HEK293 (cell line): ENCODE results near the gene KSR1.
A peak's percentile ranks its signal among the peaks of the same experiment; 100 is the strongest.

Experiments used
- MYNN ChIP-seq: fragments of 450-650 bp; formaldehyde crosslinking; IDR thresholded peaks from 2 replicates; pipeline ENCODE4 v1.5.1; 2016; ENCODE audit warnings: missing biosample characterization, missing genetic modification characterization, borderline replicate concordance
- PRDM1 ChIP-seq: fragments of 450-650 bp; formaldehyde crosslinking; IDR thresholded peaks from 2 replicates; pipeline ENCODE4; 2016; ENCODE audit warnings: missing biosample characterization, missing genetic modification characterization
- ZFHX2 ChIP-seq: fragments of 450-650 bp; formaldehyde crosslinking; conservative IDR thresholded peaks from 2 replicates; pipeline ENCODE4 v1.5.1; 2016; ENCODE audit warnings: missing biosample characterization, missing genetic modification characterization
- ZNF132 ChIP-seq: fragments of 450-650 bp; formaldehyde crosslinking; IDR thresholded peaks from 2 replicates; pipeline ENCODE4 v1.5.1; 2017; ENCODE audit warnings: missing biosample characterization, missing genetic modification characterization, borderline replicate concordance
- ZNF133 ChIP-seq: fragments of 450-650 bp; formaldehyde crosslinking; IDR thresholded peaks from 2 replicates; pipeline ENCODE4 v1.5.1; 2016; ENCODE audit warnings: missing biosample characterization, missing genetic modification characterization
- ZNF148 ChIP-seq: fragments of 450-650 bp; formaldehyde crosslinking; IDR thresholded peaks from 2 replicates; pipeline ENCODE4 v1.5.0; 2017; ENCODE audit warnings: missing biosample characterization, missing genetic modification characterization, borderline replicate concordance
- ZNF174 ChIP-seq: fragments of 450-650 bp; formaldehyde crosslinking; IDR thresholded peaks from 2 replicates; pipeline ENCODE4 v1.5.0; 2017; ENCODE audit warnings: missing biosample characterization, mild to moderate bottlenecking, missing genetic modification characterization
- ZNF202 ChIP-seq: fragments of 450-650 bp; formaldehyde crosslinking; IDR thresholded peaks from 2 replicates; pipeline ENCODE4 v1.5.1; 2016; ENCODE audit warnings: missing biosample characterization, missing genetic modification characterization, borderline replicate concordance
- ZNF23 ChIP-seq: fragments of 450-650 bp; formaldehyde crosslinking; IDR thresholded peaks from 2 replicates; pipeline ENCODE4 v1.5.1; 2016; ENCODE audit warnings: missing biosample characterization, missing genetic modification characterization, borderline replicate concordance
- ZNF274 ChIP-seq, 2 experiments: fragments of 200-500 bp in 1 of 2; fragments of 450-650 bp in 1 of 2; sonication (Bioruptor generic) in 1 of 2; formaldehyde crosslinking in 1 of 2; IDR thresholded peaks; 2 replicates each; pipeline versions ENCODE4 v1.5.1 to v1.6.1; 2014 to 2016; ENCODE audit warnings: borderline replicate concordance in 1 of 2, inconsistent platforms in 1 of 2, low read length in 1 of 2, missing biosample characterization in 1 of 2, missing genetic modification characterization in 1 of 2
- ZNF423 ChIP-seq: fragments of 450-650 bp; formaldehyde crosslinking; IDR thresholded peaks from 2 replicates; pipeline ENCODE4 v1.5.1; 2016; ENCODE audit warnings: missing biosample characterization, missing genetic modification characterization
- ZNF501 ChIP-seq: fragments of 450-650 bp; formaldehyde crosslinking; IDR thresholded peaks from 2 replicates; pipeline ENCODE4 v1.5.1; 2016; ENCODE audit warnings: missing biosample characterization, missing genetic modification characterization
- ZNF585B ChIP-seq: fragments of 450-650 bp; formaldehyde crosslinking; IDR thresholded peaks from 2 replicates; pipeline ENCODE4 v1.5.1; 2016; ENCODE audit warnings: missing biosample characterization, missing genetic modification characterization
- ZNF600 ChIP-seq: fragments of 450-650 bp; formaldehyde crosslinking; IDR thresholded peaks from 2 replicates; pipeline ENCODE4 v1.5.1; 2016; ENCODE audit warnings: missing biosample characterization, missing genetic modification characterization
- ZNF626 ChIP-seq: fragments of 450-650 bp; sonication (Bioruptor Pico); formaldehyde crosslinking; IDR thresholded peaks from 2 replicates; pipeline ENCODE4 v1.5.1; 2018; ENCODE audit warnings: missing biosample characterization, missing genetic modification characterization, inconsistent platforms
- ZNF837 ChIP-seq: fragments of 450-650 bp; formaldehyde crosslinking; IDR thresholded peaks from 2 replicates; pipeline ENCODE4 v1.5.1; 2016; ENCODE audit warnings: missing biosample characterization, missing genetic modification characterization
- TF ChIP-seq, protein P1 (sequence below): fragments of 450-650 bp; formaldehyde crosslinking; IDR thresholded peaks from 2 replicates; pipeline ENCODE4 v1.5.1; 2017; ENCODE audit warnings: missing biosample characterization, mild to moderate bottlenecking, missing genetic modification characterization, moderate library complexity
- TF ChIP-seq, protein P2 (sequence below): fragments of 450-650 bp; formaldehyde crosslinking; IDR thresholded peaks from 2 replicates; pipeline ENCODE4 v1.5.1; 2016; ENCODE audit warnings: missing biosample characterization, missing genetic modification characterization
- TF ChIP-seq, protein P3 (sequence below): fragments of 450-650 bp; formaldehyde crosslinking; IDR thresholded peaks from 2 replicates; pipeline ENCODE4 v1.5.1; 2016; ENCODE audit warnings: missing biosample characterization, missing genetic modification characterization
- TF ChIP-seq, protein P4 (sequence below): fragments of 450-650 bp; formaldehyde crosslinking; IDR thresholded peaks from 2 replicates; pipeline ENCODE4 v1.5.1; 2016; ENCODE audit warnings: missing biosample characterization, missing genetic modification characterization
- TF ChIP-seq, protein P5 (sequence below): fragments of 450-650 bp; formaldehyde crosslinking; IDR thresholded peaks from 2 replicates; pipeline ENCODE4 v1.5.1; 2016; ENCODE audit warnings: missing biosample characterization, missing genetic modification characterization, low read depth
- TF ChIP-seq, protein P6 (sequence below): fragments of 450-650 bp; formaldehyde crosslinking; optimal IDR thresholded peaks from 2 replicates; pipeline ENCODE3; 2016; ENCODE audit warnings: missing biosample characterization, mild to moderate bottlenecking, missing genetic modification characterization
- TF ChIP-seq, protein P7 (sequence below): fragments of 450-650 bp; formaldehyde crosslinking; IDR thresholded peaks from 2 replicates; pipeline ENCODE4 v1.5.1; 2016; ENCODE audit warnings: missing biosample characterization, missing genetic modification characterization

The KSR1 gene

GRCh38 chr17:27529230-27529796 is 73.1 kb downstream of the KSR1 start (continued):
- no peak for TF ChIP-seq ZNF202
- TF ChIP-seq, protein P1, sequence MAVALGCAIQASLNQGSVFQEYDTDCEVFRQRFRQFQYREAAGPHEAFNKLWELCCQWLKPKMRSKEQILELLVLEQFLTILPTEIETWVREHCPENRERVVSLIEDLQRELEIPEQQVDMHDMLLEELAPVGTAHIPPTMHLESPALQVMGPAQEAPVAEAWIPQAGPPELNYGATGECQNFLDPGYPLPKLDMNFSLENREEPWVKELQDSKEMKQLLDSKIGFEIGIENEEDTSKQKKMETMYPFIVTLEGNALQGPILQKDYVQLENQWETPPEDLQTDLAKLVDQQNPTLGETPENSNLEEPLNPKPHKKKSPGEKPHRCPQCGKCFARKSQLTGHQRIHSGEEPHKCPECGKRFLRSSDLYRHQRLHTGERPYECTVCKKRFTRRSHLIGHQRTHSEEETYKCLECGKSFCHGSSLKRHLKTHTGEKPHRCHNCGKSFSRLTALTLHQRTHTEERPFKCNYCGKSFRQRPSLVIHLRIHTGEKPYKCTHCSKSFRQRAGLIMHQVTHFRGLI (tag by site-specific recombination), result no peak
- TF ChIP-seq, protein P2, sequence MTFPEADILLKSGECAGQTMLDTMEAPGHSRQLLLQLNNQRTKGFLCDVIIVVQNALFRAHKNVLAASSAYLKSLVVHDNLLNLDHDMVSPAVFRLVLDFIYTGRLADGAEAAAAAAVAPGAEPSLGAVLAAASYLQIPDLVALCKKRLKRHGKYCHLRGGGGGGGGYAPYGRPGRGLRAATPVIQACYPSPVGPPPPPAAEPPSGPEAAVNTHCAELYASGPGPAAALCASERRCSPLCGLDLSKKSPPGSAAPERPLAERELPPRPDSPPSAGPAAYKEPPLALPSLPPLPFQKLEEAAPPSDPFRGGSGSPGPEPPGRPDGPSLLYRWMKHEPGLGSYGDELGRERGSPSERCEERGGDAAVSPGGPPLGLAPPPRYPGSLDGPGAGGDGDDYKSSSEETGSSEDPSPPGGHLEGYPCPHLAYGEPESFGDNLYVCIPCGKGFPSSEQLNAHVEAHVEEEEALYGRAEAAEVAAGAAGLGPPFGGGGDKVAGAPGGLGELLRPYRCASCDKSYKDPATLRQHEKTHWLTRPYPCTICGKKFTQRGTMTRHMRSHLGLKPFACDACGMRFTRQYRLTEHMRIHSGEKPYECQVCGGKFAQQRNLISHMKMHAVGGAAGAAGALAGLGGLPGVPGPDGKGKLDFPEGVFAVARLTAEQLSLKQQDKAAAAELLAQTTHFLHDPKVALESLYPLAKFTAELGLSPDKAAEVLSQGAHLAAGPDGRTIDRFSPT (tag by site-specific recombination), result no peak; the same call in 1 of the 2 replicates
- TF ChIP-seq, protein P3, sequence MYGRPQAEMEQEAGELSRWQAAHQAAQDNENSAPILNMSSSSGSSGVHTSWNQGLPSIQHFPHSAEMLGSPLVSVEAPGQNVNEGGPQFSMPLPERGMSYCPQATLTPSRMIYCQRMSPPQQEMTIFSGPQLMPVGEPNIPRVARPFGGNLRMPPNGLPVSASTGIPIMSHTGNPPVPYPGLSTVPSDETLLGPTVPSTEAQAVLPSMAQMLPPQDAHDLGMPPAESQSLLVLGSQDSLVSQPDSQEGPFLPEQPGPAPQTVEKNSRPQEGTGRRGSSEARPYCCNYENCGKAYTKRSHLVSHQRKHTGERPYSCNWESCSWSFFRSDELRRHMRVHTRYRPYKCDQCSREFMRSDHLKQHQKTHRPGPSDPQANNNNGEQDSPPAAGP (tag by site-specific recombination), result no peak
- TF ChIP-seq, protein P4, sequence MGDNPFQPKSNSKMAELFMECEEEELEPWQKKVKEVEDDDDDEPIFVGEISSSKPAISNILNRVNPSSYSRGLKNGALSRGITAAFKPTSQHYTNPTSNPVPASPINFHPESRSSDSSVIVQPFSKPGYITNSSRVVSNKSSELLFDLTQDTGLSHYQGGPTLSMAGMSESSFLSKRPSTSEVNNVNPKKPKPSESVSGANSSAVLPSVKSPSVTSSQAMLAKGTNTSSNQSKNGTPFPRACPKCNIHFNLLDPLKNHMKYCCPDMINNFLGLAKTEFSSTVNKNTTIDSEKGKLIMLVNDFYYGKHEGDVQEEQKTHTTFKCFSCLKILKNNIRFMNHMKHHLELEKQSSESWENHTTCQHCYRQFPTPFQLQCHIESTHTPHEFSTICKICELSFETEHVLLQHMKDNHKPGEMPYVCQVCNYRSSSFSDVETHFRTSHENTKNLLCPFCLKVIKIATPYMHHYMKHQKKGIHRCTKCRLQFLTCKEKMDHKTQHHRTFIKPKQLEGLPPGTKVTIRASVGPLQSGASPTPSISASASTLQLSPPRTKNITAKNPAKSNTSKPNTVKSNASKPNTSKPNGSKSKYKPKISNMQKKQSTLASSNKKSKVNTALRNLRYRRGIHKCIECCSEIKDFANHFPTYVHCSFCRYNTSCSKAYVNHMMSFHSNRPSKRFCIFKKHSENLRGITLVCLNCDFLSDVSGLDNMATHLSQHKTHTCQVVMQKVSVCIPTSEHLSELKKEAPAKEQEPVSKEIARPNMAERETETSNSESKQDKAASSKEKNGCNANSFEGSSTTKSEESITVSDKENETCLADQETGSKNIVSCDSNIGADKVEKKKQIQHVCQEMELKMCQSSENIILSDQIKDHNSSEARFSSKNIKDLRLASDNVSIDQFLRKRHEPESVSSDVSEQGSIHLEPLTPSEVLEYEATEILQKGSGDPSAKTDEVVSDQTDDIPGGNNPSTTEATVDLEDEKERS (tag by site-specific recombination), result no peak
- TF ChIP-seq, protein P5, sequence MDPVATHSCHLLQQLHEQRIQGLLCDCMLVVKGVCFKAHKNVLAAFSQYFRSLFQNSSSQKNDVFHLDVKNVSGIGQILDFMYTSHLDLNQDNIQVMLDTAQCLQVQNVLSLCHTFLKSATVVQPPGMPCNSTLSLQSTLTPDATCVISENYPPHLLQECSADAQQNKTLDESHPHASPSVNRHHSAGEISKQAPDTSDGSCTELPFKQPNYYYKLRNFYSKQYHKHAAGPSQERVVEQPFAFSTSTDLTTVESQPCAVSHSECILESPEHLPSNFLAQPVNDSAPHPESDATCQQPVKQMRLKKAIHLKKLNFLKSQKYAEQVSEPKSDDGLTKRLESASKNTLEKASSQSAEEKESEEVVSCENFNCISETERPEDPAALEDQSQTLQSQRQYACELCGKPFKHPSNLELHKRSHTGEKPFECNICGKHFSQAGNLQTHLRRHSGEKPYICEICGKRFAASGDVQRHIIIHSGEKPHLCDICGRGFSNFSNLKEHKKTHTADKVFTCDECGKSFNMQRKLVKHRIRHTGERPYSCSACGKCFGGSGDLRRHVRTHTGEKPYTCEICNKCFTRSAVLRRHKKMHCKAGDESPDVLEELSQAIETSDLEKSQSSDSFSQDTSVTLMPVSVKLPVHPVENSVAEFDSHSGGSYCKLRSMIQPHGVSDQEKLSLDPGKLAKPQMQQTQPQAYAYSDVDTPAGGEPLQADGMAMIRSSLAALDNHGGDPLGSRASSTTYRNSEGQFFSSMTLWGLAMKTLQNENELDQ (tag by site-specific recombination), result no peak
- TF ChIP-seq, protein P6, sequence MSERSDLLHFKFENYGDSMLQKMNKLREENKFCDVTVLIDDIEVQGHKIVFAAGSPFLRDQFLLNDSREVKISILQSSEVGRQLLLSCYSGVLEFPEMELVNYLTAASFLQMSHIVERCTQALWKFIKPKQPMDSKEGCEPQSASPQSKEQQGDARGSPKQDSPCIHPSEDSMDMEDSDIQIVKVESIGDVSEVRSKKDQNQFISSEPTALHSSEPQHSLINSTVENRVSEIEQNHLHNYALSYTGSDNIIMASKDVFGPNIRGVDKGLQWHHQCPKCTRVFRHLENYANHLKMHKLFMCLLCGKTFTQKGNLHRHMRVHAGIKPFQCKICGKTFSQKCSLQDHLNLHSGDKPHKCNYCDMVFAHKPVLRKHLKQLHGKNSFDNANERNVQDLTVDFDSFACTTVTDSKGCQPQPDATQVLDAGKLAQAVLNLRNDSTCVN (tag by site-specific recombination), result no peak
- no peak for TF ChIP-seq ZNF274 (IDR thresholded peaks at IDR 0.05; ENCODE audit: low read length)
- TF ChIP-seq ZNF274 (tag by site-specific recombination; IDR thresholded peaks at IDR 0.05; ENCODE audit: borderline replicate concordance), result no peak
- no peak for TF ChIP-seq ZNF626
- no peak for TF ChIP-seq ZNF133 (tag by site-specific recombination)
- no peak for TF ChIP-seq ZNF585B (tag by site-specific recombination)
- no peak for TF ChIP-seq ZNF174 (tag by site-specific recombination)
- no peak for TF ChIP-seq ZNF501 (tag by site-specific recombination)
- TF ChIP-seq ZFHX2 (tag by site-specific recombination), result no peak
- TF ChIP-seq ZNF23 (tag by site-specific recombination), result no peak
- TF ChIP-seq MYNN (tag by site-specific recombination), result no peak
- TF ChIP-seq ZNF132 (tag by site-specific recombination), result no peak
- no peak for TF ChIP-seq PRDM1 (tag by site-specific recombination)
- peak; percentile 64; the same call in 1 of the 2 replicates for TF ChIP-seq ZNF423 (tag by site-specific recombination)
- no peak for TF ChIP-seq ZNF148 (tag by site-specific recombination)
- TF ChIP-seq, protein P7, sequence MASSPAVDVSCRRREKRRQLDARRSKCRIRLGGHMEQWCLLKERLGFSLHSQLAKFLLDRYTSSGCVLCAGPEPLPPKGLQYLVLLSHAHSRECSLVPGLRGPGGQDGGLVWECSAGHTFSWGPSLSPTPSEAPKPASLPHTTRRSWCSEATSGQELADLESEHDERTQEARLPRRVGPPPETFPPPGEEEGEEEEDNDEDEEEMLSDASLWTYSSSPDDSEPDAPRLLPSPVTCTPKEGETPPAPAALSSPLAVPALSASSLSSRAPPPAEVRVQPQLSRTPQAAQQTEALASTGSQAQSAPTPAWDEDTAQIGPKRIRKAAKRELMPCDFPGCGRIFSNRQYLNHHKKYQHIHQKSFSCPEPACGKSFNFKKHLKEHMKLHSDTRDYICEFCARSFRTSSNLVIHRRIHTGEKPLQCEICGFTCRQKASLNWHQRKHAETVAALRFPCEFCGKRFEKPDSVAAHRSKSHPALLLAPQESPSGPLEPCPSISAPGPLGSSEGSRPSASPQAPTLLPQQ (tag by site-specific recombination), result no peak
- no peak for TF ChIP-seq ZNF837 (tag by site-specific recombination)
- TF ChIP-seq ZNF600 (tag by site-specific recombination), result peak; percentile 34; the same call in 1 of the 2 replicates
